ENCODE measurements around the gene SULF2. TPM values are rescaled to one million over a fixed set of nuclear protein-coding genes. Genes with fewer than 3 reads are reported as not detected.

The SULF2 gene
- total and polyA plus RNA-seq, 4 donors = 8.1 to 25.4 (median 12.0) TPM

DNA sequence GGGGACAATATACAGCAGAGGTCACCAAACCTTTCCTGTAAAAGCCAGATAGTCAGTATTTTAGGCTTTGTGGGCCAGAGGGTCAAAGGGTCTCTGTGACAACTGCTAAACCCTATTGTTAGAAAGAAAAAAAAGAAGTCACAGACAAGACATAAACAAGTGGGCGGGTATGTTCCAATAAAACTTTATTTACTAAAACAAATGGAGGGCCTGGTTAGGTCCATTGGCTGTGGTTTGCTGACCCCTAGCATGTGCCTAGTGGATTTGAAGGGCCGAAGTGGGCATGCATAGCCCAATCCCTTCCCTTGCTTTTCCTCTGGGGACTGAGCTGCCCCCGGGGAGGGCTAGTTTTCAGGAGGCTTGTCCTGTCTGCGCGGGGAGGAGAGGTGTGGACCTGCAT is 78.9 kb downstream of the SULF2 start:
- Histone ChIP-seq H3K4me1 (ENCODE audit: control insufficient read depth in 4 of 4, insufficient read depth in 4 of 4, low read length in 3 of 4) (peaks cover 7 to 16% (median 11%) of the 10 kb centered on the region in 4 donors), H3K27ac (ENCODE audit: low read depth in 1 of 2, low read length in 2 of 2) (no peak overlapping the region), H3K9ac (ENCODE audit: low read depth in 1 of 2, low read length in 2 of 2) (no peak overlapping the region), H3K4me3 (ENCODE audit: low read depth in 1 of 3, low read length in 3 of 3) (no peak overlapping the region), H3K36me3 (ENCODE audit: control insufficient read depth in 4 of 4, insufficient read depth in 3 of 4, low read depth in 1 of 4, low read length in 3 of 4) (no peaks in the 10 kb centered on the region), H3K27me3 (ENCODE audit: control insufficient read depth in 4 of 4, insufficient read depth in 4 of 4, low read length in 3 of 4) (no peaks in the 10 kb centered on the region), H3K9me3 (ENCODE audit: control insufficient read depth in 4 of 4, low read length in 3 of 4) (no peaks in the 10 kb centered on the region)
- no peak for DNase-seq (ENCODE audit: low spot score)
- TF ChIP-seq, protein P1, sequence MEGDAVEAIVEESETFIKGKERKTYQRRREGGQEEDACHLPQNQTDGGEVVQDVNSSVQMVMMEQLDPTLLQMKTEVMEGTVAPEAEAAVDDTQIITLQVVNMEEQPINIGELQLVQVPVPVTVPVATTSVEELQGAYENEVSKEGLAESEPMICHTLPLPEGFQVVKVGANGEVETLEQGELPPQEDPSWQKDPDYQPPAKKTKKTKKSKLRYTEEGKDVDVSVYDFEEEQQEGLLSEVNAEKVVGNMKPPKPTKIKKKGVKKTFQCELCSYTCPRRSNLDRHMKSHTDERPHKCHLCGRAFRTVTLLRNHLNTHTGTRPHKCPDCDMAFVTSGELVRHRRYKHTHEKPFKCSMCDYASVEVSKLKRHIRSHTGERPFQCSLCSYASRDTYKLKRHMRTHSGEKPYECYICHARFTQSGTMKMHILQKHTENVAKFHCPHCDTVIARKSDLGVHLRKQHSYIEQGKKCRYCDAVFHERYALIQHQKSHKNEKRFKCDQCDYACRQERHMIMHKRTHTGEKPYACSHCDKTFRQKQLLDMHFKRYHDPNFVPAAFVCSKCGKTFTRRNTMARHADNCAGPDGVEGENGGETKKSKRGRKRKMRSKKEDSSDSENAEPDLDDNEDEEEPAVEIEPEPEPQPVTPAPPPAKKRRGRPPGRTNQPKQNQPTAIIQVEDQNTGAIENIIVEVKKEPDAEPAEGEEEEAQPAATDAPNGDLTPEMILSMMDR (IDR thresholded peaks at IDR 0.05; ENCODE audit: low read depth, low read length, missing input control) = no peak
- TF ChIP-seq, protein P2, sequence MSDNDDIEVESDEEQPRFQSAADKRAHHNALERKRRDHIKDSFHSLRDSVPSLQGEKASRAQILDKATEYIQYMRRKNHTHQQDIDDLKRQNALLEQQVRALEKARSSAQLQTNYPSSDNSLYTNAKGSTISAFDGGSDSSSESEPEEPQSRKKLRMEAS (IDR thresholded peaks at IDR 0.05) = no peak
- TF ChIP-seq SP1 (IDR thresholded peaks at IDR 0.05) (no peak), YY1 (IDR thresholded peaks at IDR 0.05) (no peak), RXRA (IDR thresholded peaks at IDR 0.05) (no peak)
- WGBS = 93% methylated on average over 5 of the region's 5 CpGs

DNA sequence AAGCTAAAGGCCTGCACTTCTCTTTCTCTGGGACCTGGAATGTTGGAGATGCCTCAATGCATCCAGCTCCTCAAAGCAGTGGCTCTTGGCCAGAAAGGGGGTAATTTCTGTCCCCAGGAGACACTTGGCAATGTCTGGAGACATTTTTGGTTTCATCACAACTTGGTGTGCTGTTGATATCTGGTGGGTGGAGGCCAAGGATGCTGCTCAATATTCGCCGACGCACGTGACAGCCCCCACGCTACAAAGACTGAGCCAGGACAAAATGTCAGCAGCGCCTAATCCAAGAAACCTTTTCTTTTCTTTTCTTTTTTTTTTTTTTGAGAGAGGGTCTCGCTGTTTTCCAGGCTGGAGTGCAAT is 79.8 kb downstream of the SULF2 start:
- Histone ChIP-seq H3K27me3 (ENCODE audit: control insufficient read depth in 4 of 4, insufficient read depth in 4 of 4, low read length in 3 of 4) (no peaks in the 10 kb centered on the region), H3K36me3 (ENCODE audit: control insufficient read depth in 4 of 4, insufficient read depth in 3 of 4, low read depth in 1 of 4, low read length in 3 of 4) (no peaks in the 10 kb centered on the region), H3K9me3 (ENCODE audit: control insufficient read depth in 4 of 4, low read length in 3 of 4) (no peaks in the 10 kb centered on the region), H3K4me1 (ENCODE audit: control insufficient read depth in 4 of 4, insufficient read depth in 4 of 4, low read length in 3 of 4) (peaks cover 2 to 8% (median 3%) of the 10 kb centered on the region in 4 donors), H3K9ac (ENCODE audit: low read depth in 1 of 2, low read length in 2 of 2) (no peak overlapping the region), H3K27ac (ENCODE audit: low read depth in 1 of 2, low read length in 2 of 2) (no peak overlapping the region), H3K4me3 (ENCODE audit: low read depth in 1 of 3, low read length in 3 of 3) (no peak overlapping the region)
- TF ChIP-seq, protein P3, sequence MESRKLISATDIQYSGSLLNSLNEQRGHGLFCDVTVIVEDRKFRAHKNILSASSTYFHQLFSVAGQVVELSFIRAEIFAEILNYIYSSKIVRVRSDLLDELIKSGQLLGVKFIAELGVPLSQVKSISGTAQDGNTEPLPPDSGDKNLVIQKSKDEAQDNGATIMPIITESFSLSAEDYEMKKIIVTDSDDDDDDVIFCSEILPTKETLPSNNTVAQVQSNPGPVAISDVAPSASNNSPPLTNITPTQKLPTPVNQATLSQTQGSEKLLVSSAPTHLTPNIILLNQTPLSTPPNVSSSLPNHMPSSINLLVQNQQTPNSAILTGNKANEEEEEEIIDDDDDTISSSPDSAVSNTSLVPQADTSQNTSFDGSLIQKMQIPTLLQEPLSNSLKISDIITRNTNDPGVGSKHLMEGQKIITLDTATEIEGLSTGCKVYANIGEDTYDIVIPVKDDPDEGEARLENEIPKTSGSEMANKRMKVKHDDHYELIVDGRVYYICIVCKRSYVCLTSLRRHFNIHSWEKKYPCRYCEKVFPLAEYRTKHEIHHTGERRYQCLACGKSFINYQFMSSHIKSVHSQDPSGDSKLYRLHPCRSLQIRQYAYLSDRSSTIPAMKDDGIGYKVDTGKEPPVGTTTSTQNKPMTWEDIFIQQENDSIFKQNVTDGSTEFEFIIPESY (IDR thresholded peaks at IDR 0.05) = no peak
- TF ChIP-seq, protein P1 (IDR thresholded peaks at IDR 0.05; ENCODE audit: low read depth, low read length, missing input control) = no peak
- TF ChIP-seq, protein P4, sequence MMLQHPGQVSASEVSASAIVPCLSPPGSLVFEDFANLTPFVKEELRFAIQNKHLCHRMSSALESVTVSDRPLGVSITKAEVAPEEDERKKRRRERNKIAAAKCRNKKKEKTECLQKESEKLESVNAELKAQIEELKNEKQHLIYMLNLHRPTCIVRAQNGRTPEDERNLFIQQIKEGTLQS (IDR thresholded peaks at IDR 0.05) = no peak
- TF ChIP-seq FOXA1 (IDR thresholded peaks at IDR 0.05) (no peak), FOXA2 (IDR thresholded peaks at IDR 0.05) (no peak), TAF1 (conservative IDR thresholded peaks at IDR 0.05) (no peak), JUND (IDR thresholded peaks at IDR 0.05) (no peak), HNF4G (IDR thresholded peaks at IDR 0.05) (no peak), RXRA (IDR thresholded peaks at IDR 0.05) (no peak), EGR1 (IDR thresholded peaks at IDR 0.05; ENCODE audit: low read depth in 2 of 2) (no peak), NR2F2 (IDR thresholded peaks at IDR 0.05) (no peak), GABPA (IDR thresholded peaks at IDR 0.05 in 1 of 2, conservative IDR thresholded peaks at IDR 0.05 in 1 of 2) (no peak), SP1 (IDR thresholded peaks at IDR 0.05) (no peak), HNF4A (conservative IDR thresholded peaks at IDR 0.05) (no peak)
- TF ChIP-seq, protein P2 (IDR thresholded peaks at IDR 0.05) = no peak
- TF ChIP-seq, protein P5, sequence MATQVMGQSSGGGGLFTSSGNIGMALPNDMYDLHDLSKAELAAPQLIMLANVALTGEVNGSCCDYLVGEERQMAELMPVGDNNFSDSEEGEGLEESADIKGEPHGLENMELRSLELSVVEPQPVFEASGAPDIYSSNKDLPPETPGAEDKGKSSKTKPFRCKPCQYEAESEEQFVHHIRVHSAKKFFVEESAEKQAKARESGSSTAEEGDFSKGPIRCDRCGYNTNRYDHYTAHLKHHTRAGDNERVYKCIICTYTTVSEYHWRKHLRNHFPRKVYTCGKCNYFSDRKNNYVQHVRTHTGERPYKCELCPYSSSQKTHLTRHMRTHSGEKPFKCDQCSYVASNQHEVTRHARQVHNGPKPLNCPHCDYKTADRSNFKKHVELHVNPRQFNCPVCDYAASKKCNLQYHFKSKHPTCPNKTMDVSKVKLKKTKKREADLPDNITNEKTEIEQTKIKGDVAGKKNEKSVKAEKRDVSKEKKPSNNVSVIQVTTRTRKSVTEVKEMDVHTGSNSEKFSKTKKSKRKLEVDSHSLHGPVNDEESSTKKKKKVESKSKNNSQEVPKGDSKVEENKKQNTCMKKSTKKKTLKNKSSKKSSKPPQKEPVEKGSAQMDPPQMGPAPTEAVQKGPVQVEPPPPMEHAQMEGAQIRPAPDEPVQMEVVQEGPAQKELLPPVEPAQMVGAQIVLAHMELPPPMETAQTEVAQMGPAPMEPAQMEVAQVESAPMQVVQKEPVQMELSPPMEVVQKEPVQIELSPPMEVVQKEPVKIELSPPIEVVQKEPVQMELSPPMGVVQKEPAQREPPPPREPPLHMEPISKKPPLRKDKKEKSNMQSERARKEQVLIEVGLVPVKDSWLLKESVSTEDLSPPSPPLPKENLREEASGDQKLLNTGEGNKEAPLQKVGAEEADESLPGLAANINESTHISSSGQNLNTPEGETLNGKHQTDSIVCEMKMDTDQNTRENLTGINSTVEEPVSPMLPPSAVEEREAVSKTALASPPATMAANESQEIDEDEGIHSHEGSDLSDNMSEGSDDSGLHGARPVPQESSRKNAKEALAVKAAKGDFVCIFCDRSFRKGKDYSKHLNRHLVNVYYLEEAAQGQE (IDR thresholded peaks at IDR 0.05) = no peak
- DNase-seq (ENCODE audit: low spot score) = no peak
- WGBS = 91% methylated on average over 7 of the region's 7 CpGs
